BJ (cell line): Measurements from ENCODE around the gene ARSB. TPM values are rescaled to one million over a fixed set of nuclear protein-coding genes. Genes with fewer than 3 reads are reported as not detected.

Experiments
- CTCF ChIA-PET: fragments of 350-600 bp; formaldehyde crosslinking; extraction: SDS; loops from one replicate; lab custom pipeline; 2021; ENCODE audit warnings: antibody characterized with exemption, inconsistent platforms; lab: Yijun Ruan, JAX
- POLR2A ChIA-PET: fragments of 300-600 bp; sonication (Branson Sonifier 250); formaldehyde crosslinking; extraction: SDS; loops from one replicate; lab custom pipeline; 2021; ENCODE audit warnings: antibody characterized with exemption; lab: Charles Lee
- DNase-seq: peaks from one replicate; pipeline ENCODE4 v3.0.0-alpha.2; 2011; ENCODE audit warnings: low read depth
- H3K27me3 ChIP-seq: 2 replicates; pipeline ENCODE4 v1.6.0; 2011; ENCODE audit warnings: low read length; ENCODE audit not compliant: control insufficient read depth, insufficient read depth
- H3K36me3 ChIP-seq: 2 replicates; pipeline ENCODE4 v1.5.1; 2011; ENCODE audit warnings: low read length; ENCODE audit not compliant: control insufficient read depth, insufficient read depth
- H3K4me3 ChIP-seq: 2 replicates; pipeline ENCODE4 v1.5.1; 2011; ENCODE audit warnings: low read depth, mild to moderate bottlenecking, control low read depth, low read length
- polyA plus RNA-seq: library from polyadenylated mRNA; depleted of rRNA; stranded (reverse); fragments of >200 nt; gene quantifications from 2 replicates; pipeline ENCODE4 v1.2.3, GENCODE V29; 2011
- TF ChIP-seq, protein P1 (sequence below): IDR thresholded peaks from 2 replicates; pipeline ENCODE4 v1.5.1; 2011; ENCODE audit warnings: low read depth, mild to moderate bottlenecking, control low read depth, inconsistent platforms, low read length, moderate library complexity; ENCODE audit not compliant: insufficient read depth

The ARSB gene
- polyA plus RNA-seq, 1 experiment = 26.7 TPM

DNA sequence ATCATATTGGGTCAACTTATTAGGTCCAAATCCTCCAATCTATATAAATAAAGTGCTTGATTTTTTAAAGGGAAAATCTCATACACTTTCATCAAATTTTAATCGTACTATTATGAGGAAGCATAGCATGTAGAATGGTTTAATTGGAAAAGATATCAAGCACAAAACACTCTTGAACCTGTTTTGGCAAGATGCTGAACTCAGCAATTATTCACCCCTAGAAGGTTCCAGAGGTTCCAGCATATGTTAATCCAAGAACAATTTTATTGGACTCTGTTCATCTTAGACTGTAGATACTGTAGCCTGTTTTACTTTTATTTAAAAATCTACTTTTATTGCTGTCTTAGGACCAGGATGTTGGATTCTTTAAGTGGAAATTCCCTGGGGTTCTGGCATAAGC is 244.1 kb downstream of the ARSB start:
- ChIA-PET POLR2A (no interaction called here), CTCF (no interaction called here)
- TF ChIP-seq, protein P1, sequence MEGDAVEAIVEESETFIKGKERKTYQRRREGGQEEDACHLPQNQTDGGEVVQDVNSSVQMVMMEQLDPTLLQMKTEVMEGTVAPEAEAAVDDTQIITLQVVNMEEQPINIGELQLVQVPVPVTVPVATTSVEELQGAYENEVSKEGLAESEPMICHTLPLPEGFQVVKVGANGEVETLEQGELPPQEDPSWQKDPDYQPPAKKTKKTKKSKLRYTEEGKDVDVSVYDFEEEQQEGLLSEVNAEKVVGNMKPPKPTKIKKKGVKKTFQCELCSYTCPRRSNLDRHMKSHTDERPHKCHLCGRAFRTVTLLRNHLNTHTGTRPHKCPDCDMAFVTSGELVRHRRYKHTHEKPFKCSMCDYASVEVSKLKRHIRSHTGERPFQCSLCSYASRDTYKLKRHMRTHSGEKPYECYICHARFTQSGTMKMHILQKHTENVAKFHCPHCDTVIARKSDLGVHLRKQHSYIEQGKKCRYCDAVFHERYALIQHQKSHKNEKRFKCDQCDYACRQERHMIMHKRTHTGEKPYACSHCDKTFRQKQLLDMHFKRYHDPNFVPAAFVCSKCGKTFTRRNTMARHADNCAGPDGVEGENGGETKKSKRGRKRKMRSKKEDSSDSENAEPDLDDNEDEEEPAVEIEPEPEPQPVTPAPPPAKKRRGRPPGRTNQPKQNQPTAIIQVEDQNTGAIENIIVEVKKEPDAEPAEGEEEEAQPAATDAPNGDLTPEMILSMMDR = no peak
- no peak overlapping the region for H3K4me3 ChIP-seq
- no peaks in the 10 kb centered on the region for H3K36me3 ChIP-seq
- H3K27me3 ChIP-seq = no peaks in the 10 kb centered on the region; the same call in 1 of the 2 replicates
- DNase-seq = no peak

GRCh38 chr5:78738693-78739300 is 246.3 kb downstream of the ARSB start:
- TF ChIP-seq, protein P1 = no peak
- ChIA-PET CTCF (no interaction called here), POLR2A (no interaction called here)
- no peaks in the 10 kb centered on the region for H3K27me3 ChIP-seq
- no peak overlapping the region for H3K4me3 ChIP-seq
- no peak for DNase-seq
- H3K36me3 ChIP-seq = no peaks in the 10 kb centered on the region

- ChIA-PET POLR2A (no interaction called here), CTCF (no interaction called here)
These were observed 247.0 kb downstream of the ARSB start for GRCh38 chr5:78738104-78738503.

GRCh38 chr5:78735834-78736463 is 249.2 kb downstream of the ARSB start:
- Histone ChIP-seq H3K4me3 (no peak overlapping the region), H3K27me3 (no peaks in the 10 kb centered on the region), H3K36me3 (no peaks in the 10 kb centered on the region)
- DNase-seq = no peak
- TF ChIP-seq, protein P1 = no peak
- POLR2A ChIA-PET = no interaction called here
- CTCF ChIA-PET = no interaction called here

More at GRCh38 chr5:78738104-78738503, 247.0 kb downstream of the ARSB start:
- Histone ChIP-seq H3K27me3 (no peaks in the 10 kb centered on the region), H3K36me3 (no peaks in the 10 kb centered on the region), H3K4me3 (no peak overlapping the region)
- no peak for DNase-seq
- TF ChIP-seq, protein P1 = no peak

GRCh38 chr5:78734950-78735349 is 250.2 kb downstream of the ARSB start:
- Histone ChIP-seq H3K36me3 (no peaks in the 10 kb centered on the region), H3K4me3 (no peak overlapping the region), H3K27me3 (no peaks in the 10 kb centered on the region)
- ChIA-PET POLR2A (no interaction called here), CTCF (no interaction called here)
- TF ChIP-seq, protein P1 = no peak
- DNase-seq = no peak
